ENCODE results near the gene NXPH2.

The NXPH2 gene

GRCh38 chr2:138640921-138641676 lies 139.1 kb downstream of the NXPH2 start:
- DNase-seq (ENCODE audit: low read depth in 2 of 3, low spot score in 2 of 3): no peak

- DNase-seq (ENCODE audit: low read depth in 2 of 3, low spot score in 2 of 3): no peak
Observed at GRCh38 chr2:138637686-138638085, 142.5 kb downstream of the NXPH2 start.

GRCh38 chr2:138637061-138637460 lies 143.1 kb downstream of the NXPH2 start:
- no peak for DNase-seq (ENCODE audit: low read depth in 2 of 3, low spot score in 2 of 3)

GRCh38 chr2:138633049-138633448 lies 147.1 kb downstream of the NXPH2 start:
- DNase-seq (ENCODE audit: low read depth in 2 of 3, low spot score in 2 of 3): no peak

GRCh38 chr2:138632066-138632620 lies 148.0 kb downstream of the NXPH2 start:
- no peak for DNase-seq (ENCODE audit: low read depth in 2 of 3, low spot score in 2 of 3)

GRCh38 chr2:138630164-138630563 lies 150.0 kb downstream of the NXPH2 start:
- no peak for DNase-seq (ENCODE audit: low read depth in 2 of 3, low spot score in 2 of 3)

- no peak for DNase-seq (ENCODE audit: low read depth in 2 of 3, low spot score in 2 of 3)
Observed at GRCh38 chr2:138626148-138626547, 154.0 kb downstream of the NXPH2 start.

GRCh38 chr2:138622613-138623012 lies 157.6 kb downstream of the NXPH2 start:
- no peak for DNase-seq (ENCODE audit: low read depth in 2 of 3, low spot score in 2 of 3)

- DNase-seq (ENCODE audit: low read depth in 2 of 3, low spot score in 2 of 3): no peak
Observed at GRCh38 chr2:138621139-138621538, 159.1 kb downstream of the NXPH2 start.

GRCh38 chr2:138620431-138620830 lies 159.8 kb downstream of the NXPH2 start:
- DNase-seq (ENCODE audit: low read depth in 2 of 3, low spot score in 2 of 3): no peak

Measured in activated CD8-positive, alpha-beta memory T cell treated with anti-CD3 and anti-CD28 coated beads for 48 hours (primary cell).